Effector memory CD4-positive, alpha-beta T cell (primary cell): ENCODE data around the gene ADAMTS17.

Experiments used
- DNase-seq, 3 donors: peaks; one replicate each; pipeline ENCODE4 v3.0.0-alpha.2; 2020
- H3K27ac ChIP-seq: 2 replicates; pipeline ENCODE4 v1.7.0; 2013; ENCODE audit warnings: mild to moderate bottlenecking, low read length, moderate library complexity; ENCODE audit not compliant: insufficient read depth, poor library complexity, severe bottlenecking
- H3K27me3 ChIP-seq: replicated peaks from 2 replicates; pipeline ENCODE4 v1.7.0; 2013; ENCODE audit warnings: mild to moderate bottlenecking, low read length; ENCODE audit not compliant: insufficient read depth, control insufficient read depth, poor library complexity, severe bottlenecking
- H3K36me3 ChIP-seq: 2 replicates; pipeline ENCODE4 v1.7.0; 2013; ENCODE audit warnings: mild to moderate bottlenecking, low read length, moderate library complexity; ENCODE audit not compliant: control insufficient read depth, insufficient read depth
- H3K4me1 ChIP-seq: 2 replicates; pipeline ENCODE4 v1.7.0; 2013; ENCODE audit warnings: low read length, mild to moderate bottlenecking; ENCODE audit not compliant: control insufficient read depth, insufficient read depth, poor library complexity, severe bottlenecking
- H3K4me3 ChIP-seq: 2 replicates; pipeline ENCODE4 v1.7.0; 2013; ENCODE audit warnings: low read length, low read depth, mild to moderate bottlenecking; ENCODE audit not compliant: insufficient read depth, poor library complexity, severe bottlenecking
- H3K9me3 ChIP-seq: 2 replicates; pipeline ENCODE4 v1.7.0; 2013; ENCODE audit warnings: mild to moderate bottlenecking, low read length, moderate library complexity; ENCODE audit not compliant: control insufficient read depth

Gene ADAMTS17

DNA sequence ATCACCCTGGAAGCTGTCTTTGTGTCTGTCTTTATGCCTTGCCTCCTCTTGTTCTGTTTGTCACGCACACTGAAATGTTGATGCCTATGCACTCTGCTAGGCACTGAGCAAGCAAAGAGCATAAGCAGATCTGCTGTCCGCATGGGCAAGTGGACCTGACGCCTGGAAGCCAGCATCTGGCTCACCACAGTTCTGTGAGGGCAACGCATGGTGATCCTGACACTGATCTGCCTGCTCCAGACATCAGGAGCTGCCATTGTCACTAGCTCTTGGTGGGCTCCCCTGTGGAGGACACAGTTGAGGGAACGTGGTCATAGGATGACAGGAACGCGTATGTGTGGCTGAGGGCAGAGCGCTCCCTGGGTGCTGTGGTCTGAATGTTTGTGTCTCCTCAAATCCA, 234.6 kb downstream of the ADAMTS17 start:
- no peak for DNase-seq
- Histone ChIP-seq H3K9me3 (no peaks in the 10 kb centered on the region), H3K4me3 (no peak overlapping the region)

DNA sequence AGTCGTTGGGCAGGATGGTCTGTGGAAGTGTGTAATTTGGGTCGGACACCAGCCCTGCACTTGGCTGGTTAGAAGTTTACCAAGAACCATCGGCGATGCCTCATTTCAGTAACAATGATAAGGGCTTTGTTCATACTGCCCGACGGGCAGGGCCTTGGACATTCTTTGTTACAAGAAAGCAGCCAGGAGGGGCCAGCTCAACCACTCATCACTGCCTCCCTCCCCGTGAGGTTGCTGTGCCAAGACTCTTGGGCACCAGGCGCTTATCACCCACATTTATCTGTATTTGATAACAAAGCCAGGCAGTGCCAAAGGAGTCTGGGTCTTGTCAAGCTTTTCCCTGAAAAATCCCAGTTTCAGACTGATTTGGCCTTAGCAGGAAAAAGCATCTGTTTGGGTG, 235.0 kb downstream of the ADAMTS17 start:
- H3K36me3 ChIP-seq, result no peaks in the 10 kb centered on the region
- no peak overlapping the region for H3K27ac ChIP-seq
- H3K27me3 ChIP-seq, result no peaks in the 10 kb centered on the region
- H3K4me1 ChIP-seq, result peaks cover 9% of the 10 kb centered on the region
- H3K9me3 ChIP-seq, result no peaks in the 10 kb centered on the region
- no peak for DNase-seq
- H3K4me3 ChIP-seq, result no peak overlapping the region

More for the DNA sequence above, 234.6 kb downstream of the ADAMTS17 start:
- Histone ChIP-seq H3K36me3 (no peaks in the 10 kb centered on the region), H3K27me3 (no peaks in the 10 kb centered on the region), H3K4me1 (peaks cover 9% of the 10 kb centered on the region), H3K27ac (no peak overlapping the region)

DNA sequence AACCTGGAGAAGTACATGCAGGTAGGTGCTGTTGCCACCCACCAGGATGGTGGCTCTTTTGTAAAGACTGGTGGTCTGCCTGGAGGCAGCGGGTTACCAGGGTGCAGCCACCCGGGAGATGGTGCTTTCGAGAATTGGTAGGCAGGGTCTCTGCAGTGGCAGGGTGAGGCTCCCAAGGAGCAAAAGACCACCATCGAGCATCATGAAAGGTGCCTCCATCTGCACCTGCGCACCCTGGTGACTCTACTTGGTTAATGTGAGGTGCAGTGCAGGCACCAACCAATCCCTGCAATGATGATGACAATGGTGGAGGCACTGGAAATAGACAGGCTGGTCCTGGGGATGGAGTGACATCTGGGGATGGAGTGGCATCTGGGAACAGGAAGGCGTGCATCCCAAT, 236.7 kb downstream of the ADAMTS17 start:
- no peak overlapping the region for H3K27ac ChIP-seq
- no peaks in the 10 kb centered on the region for H3K36me3 ChIP-seq
- H3K4me1 ChIP-seq, result no peaks in the 10 kb centered on the region
- H3K27me3 ChIP-seq, result no peaks in the 10 kb centered on the region
- no peak for DNase-seq
- H3K9me3 ChIP-seq, result no peaks in the 10 kb centered on the region
- H3K4me3 ChIP-seq, result no peak overlapping the region

DNA sequence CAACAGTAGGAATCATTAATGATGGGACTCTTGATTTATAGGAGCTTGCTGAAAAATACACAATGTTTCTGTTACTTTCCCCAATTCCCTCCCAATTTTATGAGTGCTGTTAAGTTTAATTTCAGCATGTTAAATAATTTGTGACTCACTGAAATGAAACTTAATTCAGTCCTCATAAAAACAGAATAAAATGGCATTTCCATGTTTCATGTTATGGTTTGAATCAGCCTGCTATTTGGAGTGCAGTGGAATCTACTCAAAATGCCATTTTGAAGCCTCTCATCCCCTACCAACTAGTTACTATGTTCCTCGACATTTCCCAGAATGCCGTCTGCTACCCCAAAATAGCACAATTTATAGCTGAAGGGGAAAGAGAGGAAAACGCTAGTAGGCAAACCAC, 237.5 kb downstream of the ADAMTS17 start:
- Histone ChIP-seq H3K27me3 (no peaks in the 10 kb centered on the region), H3K27ac (no peak overlapping the region), H3K9me3 (no peaks in the 10 kb centered on the region), H3K36me3 (no peaks in the 10 kb centered on the region), H3K4me1 (no peaks in the 10 kb centered on the region), H3K4me3 (no peak overlapping the region)
- no peak for DNase-seq

DNA sequence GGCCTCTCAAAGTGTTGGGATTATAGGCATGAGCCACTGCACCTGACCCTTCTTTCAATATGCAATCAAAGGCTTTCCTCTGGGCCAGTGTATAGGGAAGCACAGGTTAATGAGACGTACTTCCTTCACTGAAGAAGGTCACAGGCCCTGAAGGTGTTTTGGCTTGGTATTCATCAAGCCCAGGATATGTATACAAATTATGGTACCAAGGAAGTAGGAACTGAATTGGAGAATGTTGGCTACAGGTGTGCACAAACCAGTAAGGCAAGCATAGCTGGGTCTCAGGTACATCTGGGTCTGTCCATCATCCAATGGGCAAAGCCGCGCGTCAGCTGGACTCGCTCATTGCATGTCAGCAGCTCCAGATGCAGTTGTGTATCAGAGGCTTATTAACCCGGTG, 237.9 kb downstream of the ADAMTS17 start:
- Histone ChIP-seq H3K4me3 (no peak overlapping the region), H3K27ac (no peak overlapping the region), H3K9me3 (no peaks in the 10 kb centered on the region), H3K27me3 (no peaks in the 10 kb centered on the region), H3K4me1 (no peaks in the 10 kb centered on the region), H3K36me3 (no peaks in the 10 kb centered on the region)
- DNase-seq, result no peak

DNA sequence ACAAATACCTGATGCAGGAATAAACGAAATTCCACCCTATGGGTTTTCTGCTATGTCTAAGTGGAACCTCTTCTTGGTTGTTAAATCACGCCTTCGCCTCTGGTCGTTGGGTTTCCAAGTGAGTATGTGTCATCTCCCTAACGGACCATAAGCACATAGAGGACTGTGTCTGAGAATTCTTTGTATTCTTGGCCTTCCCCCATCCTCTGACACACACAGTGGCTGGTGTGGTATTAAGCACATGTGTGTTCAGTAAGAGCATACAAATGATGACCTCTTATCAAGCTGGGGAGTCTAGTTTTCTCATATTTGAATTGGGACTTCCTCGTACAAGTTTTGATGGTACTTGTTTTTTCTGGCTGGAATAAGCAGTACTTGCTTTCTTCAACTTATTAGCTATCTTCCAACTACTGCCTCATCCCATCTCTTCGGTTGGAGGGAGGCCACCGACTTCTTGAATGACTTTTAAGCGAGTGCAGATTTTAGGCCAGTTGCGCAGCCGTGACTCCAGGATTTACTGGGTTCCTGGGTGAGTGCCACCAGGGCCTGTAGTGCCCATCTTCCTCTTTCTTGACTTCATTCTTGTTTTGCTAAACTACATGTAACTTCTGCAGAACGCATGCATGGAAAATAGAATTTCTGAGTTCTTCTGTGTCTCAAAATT, 240.2 kb downstream of the ADAMTS17 start:
- no peak for DNase-seq
- no peak overlapping the region for H3K27ac ChIP-seq
- no peaks in the 10 kb centered on the region for H3K9me3 ChIP-seq
- H3K36me3 ChIP-seq, result no peaks in the 10 kb centered on the region
- H3K4me1 ChIP-seq, result no peaks in the 10 kb centered on the region
- H3K4me3 ChIP-seq, result no peak overlapping the region
- H3K27me3 ChIP-seq, result no peaks in the 10 kb centered on the region

DNA sequence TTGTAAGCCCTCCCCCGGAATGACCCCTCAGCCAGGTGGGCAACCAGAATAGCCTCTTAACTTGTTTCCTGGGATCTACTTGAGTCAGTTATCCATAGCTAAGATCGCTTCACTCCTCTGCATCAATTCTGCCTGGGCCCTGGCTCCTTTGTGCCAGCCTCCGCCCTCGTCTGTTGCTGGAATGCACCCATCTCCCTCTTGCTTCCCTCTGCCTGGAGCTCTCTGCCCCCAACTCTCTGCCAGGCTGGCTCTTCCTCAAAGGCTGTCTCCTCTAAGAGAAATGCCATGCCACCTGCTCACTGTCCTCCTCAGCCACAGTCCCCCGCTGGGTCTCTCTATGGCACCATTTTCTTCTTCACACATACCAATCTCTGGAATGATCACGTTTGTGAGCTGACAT, 240.8 kb downstream of the ADAMTS17 start:
- H3K27me3 ChIP-seq, result no peaks in the 10 kb centered on the region
- H3K4me3 ChIP-seq, result no peak overlapping the region
- H3K9me3 ChIP-seq, result no peaks in the 10 kb centered on the region

DNA sequence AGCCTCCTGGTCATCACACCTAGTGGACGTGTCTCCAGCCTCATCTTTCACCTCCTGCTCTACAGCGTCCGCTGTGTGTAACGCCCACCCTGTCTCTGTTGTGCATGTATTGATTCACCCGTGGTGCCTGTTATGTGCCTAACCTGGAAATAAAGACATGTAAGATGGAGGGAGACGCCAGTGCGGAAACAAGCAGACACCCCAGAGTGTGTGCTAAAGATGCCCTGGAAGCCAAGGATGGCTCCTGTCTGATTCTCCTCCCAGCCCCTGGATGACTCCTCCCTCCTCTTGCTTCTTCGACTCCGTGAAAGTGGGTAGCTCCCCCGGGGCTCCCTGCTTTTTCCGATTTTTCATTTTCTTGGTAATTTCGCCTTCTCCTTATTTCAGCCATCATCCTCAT, 241.8 kb downstream of the ADAMTS17 start:
- DNase-seq, result no peak
- Histone ChIP-seq H3K4me3 (no peak overlapping the region), H3K4me1 (no peaks in the 10 kb centered on the region), H3K36me3 (no peaks in the 10 kb centered on the region), H3K9me3 (no peaks in the 10 kb centered on the region), H3K27me3 (no peaks in the 10 kb centered on the region), H3K27ac (no peak overlapping the region)

More for the DNA sequence above, 240.8 kb downstream of the ADAMTS17 start:
- Histone ChIP-seq H3K4me1 (no peaks in the 10 kb centered on the region), H3K27ac (no peak overlapping the region), H3K36me3 (no peaks in the 10 kb centered on the region)
- DNase-seq, result no peak

DNA sequence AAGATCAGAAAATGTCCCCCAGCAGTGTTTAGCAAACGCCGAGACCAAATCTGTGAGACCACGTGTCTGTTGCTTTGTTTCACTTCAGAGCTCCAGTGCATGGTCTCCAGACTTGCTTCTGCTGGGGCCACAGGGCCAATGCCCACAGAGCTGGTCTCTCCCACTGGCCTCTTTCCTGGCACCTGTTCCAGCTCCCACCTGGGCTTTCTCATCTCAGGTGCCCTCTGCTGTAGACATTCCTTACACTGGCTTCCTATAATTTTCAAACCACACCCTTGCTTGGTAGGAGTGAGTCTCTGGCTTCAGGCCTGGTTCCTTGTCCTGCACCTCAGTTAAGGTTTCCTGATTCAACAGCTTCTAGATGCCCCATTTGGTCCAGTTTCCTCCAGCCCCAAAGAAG, 243.1 kb downstream of the ADAMTS17 start:
- H3K4me1 ChIP-seq, result no peaks in the 10 kb centered on the region
- no peak overlapping the region for H3K4me3 ChIP-seq
- no peak overlapping the region for H3K27ac ChIP-seq
- no peak for DNase-seq
- H3K9me3 ChIP-seq, result no peaks in the 10 kb centered on the region
- H3K27me3 ChIP-seq, result no peaks in the 10 kb centered on the region
- no peaks in the 10 kb centered on the region for H3K36me3 ChIP-seq

DNA sequence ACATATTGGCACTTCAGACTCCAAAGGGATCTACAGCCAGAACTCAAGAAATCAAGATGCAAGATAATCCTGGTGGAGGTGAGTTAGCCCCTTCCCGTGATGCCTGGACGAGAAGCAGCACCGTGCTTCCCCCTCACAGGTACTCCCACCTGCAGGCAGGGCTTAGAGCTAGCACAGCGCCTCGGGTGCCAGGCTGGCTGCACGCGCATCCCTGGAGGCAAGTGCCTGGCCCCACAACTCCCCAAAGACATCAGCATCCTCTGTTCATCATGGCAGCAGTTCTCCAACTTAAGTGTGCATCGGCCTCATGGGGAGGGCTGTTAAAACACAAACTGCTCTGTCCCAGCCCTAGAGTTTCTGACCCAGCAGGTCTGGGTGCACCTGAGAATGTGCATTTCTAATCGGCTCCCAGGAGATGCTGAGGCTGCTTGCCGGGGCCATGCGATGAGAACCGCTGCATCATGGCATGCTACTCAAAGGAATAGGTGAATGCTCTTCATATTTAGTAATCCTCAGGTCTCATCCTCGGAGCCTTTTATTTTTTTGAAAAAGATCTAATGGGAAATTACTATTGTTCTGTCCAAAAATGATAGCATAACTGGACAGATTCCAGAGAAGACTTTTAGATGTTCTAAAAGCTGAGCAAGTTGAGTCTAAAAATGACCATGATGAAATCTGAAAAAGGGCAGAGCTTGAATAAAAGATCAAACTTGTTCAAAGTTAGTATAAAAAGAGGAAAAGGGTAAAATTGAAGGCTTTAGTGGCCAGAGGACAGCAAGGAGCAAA, 244.2 kb downstream of the ADAMTS17 start:
- peaks cover 3% of the 10 kb centered on the region for H3K36me3 ChIP-seq
- DNase-seq, result no peak
- no peaks in the 10 kb centered on the region for H3K9me3 ChIP-seq
- H3K27ac ChIP-seq, result no peak overlapping the region
- H3K4me1 ChIP-seq, result no peaks in the 10 kb centered on the region
- no peaks in the 10 kb centered on the region for H3K27me3 ChIP-seq
- no peak overlapping the region for H3K4me3 ChIP-seq
